NCI-H2029 (cell line): ENCODE results near the gene DAPP1.
A peak's percentile ranks its signal among the peaks of the same experiment; 100 is the strongest.

Source experiments
- DNase-seq: peaks from one replicate; lab custom pipeline; 2025; lab: John Stamatoyannopoulos, UW

Gene DAPP1

DNA sequence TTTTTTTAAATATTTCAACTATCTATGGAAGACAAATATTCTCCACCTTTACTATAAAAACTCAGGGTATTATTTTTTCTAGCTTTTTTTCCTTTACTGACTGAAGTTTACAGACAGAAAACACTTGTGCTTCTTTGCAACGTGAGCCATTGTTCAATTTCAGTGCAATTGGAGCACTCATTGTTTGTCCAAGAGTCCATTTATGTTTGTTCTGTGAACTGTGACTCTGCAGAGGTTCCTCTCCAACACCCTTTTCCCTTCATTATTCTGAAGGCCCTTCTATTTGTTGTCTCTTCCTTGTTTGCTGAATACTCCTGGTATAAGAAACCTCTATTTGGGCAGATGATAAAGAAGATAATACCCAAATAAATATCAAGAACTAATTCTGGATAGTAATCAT is 37.4 kb downstream of the DAPP1 start:
- peak; percentile 61 for DNase-seq

DNA sequence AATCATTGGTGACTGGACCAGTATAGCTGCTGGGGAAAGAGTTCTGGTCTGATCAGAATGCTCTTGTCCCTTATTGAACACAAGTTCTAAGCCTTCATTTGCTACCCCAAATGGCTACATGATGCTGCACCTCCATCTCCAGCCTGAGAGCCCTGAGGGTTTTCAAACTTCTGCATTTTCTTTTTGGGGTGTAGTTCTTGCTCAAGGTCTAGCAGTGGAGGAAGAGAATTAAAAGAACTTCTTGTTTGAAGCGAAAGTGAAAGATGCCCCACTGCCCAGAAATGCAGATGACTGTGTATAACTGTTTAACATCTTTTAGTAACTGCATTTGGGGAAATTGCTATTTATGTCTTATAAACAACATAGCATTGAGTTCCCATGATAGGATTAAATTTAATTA is 39.1 kb downstream of the DAPP1 start:
- no peak for DNase-seq

GRCh38 chr4:99856166-99856565 is 39.5 kb downstream of the DAPP1 start:
- DNase-seq: no peak

- DNase-seq: no peak
These were observed 40.7 kb downstream of the DAPP1 start for GRCh38 chr4:99857307-99857706.

GRCh38 chr4:99859618-99860017 is 43.0 kb downstream of the DAPP1 start:
- peak; percentile 60 for DNase-seq

DNA sequence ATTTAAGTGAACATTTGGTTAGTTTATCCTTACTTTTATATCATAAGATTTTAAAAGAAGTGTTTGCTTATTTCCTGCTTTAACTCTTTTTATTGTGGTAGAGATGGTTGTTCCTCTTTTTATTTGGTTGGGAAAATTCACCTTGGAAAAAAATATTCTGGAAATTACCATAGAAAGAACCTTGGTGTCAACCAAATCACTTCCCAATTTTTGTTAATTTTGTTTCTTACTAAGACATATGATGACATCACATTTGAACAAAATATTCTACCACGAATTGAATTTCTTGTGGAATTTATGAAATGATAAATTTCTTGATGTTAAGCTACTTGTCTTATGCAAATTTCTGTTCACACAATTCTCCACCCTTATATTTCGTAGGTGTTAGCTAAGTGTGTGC is 43.9 kb downstream of the DAPP1 start:
- no peak for DNase-seq

DNA sequence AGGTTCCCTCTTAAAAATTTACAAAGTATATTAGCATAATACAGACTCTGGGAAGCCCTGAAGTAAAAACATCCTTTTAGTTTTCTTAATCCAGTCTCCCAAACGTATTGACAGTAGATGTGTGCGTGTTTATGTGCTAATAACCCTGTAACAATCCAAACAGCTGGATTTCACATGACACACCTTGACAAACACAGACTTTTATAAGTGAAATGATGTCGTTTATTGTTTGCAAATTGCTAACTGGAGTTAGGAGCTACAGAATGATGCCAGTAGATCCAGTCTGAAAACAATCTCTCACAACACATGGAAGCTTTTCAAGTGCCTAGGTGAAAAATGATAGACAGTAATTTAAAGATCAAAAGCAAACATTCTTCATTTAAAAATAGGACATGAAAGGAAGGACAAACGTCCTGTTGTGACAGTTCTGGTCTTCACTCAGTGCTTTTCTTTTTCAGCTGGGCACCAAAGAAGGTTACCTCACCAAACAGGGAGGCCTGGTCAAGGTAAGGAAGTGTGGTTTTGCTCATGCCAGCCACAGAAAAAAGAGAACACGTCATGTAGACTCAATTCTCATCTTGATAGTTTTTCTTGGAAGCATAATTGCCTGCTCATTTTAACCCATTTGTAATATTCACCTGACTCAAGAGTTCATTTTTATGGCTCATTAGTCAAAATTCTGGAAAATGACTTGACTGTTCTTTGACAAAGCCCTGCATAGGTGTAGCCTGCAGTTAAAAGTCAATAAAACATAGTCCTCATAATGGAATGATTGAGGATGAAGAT is 44.7 kb downstream of the DAPP1 start:
- DNase-seq: peak; percentile 63

DNA sequence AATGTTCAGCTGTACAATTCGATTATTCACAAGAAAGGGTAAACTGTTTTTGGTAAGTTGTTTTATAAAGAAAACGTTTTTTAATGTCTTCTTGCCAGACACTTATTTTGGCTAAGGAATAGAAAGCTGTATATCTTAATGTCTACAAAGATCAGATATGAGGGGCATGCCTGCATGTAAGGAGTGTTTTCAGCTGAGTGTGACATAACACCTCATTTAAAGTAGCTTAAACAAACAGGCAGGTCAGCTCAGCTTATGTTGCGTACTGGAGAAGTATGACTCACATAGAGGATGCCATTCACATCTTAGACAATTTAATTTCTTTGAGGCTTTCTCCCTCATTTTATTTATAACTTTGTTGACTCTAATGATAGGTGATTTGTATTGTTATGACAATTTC is 47.2 kb downstream of the DAPP1 start:
- DNase-seq: no peak

- no peak for DNase-seq
These were observed 51.5 kb downstream of the DAPP1 start for GRCh38 chr4:99868126-99868596.

- DNase-seq: no peak
These were observed 55.9 kb downstream of the DAPP1 start for GRCh38 chr4:99872570-99872969.

DNA sequence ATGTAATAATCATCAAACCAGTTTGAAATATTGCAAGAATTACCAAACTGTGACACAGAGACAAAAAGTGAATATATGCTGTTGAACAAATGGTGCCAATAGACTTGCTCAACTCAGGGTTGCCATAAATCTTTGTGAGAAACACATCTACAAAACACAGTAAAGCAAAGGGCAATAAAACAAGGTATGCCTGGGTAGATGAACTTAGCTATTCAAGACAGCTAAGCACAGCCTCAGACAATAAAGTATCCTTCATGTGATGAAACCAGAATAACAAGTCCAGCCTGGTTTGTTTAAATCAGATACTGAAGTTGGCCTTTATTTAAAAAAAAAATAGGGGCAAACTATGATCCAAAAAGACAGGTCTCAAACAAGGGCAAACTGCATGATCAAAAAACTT is 58.4 kb downstream of the DAPP1 start:
- no peak for DNase-seq

- no peak for DNase-seq
These were observed 60.3 kb downstream of the DAPP1 start for GRCh38 chr4:99876946-99877345.

DNA sequence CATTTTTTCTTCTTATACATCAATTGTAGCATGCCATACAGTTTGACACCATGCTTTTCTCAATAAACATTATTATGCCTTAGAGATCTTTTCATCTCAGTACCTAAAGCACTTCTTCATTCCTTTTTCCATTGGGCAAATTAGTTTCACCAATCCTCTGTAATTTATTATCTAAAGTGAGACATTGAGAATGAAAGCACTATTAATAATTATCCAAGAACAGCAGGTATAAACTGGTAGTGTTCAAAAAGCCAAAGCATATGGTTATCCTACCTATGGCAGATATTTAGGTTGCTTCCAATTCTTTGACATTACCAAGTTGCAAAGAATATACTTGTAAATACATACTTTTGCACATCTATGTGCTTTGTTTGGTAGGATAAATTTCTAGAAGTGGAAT is 62.0 kb downstream of the DAPP1 start:
- no peak for DNase-seq

DNA sequence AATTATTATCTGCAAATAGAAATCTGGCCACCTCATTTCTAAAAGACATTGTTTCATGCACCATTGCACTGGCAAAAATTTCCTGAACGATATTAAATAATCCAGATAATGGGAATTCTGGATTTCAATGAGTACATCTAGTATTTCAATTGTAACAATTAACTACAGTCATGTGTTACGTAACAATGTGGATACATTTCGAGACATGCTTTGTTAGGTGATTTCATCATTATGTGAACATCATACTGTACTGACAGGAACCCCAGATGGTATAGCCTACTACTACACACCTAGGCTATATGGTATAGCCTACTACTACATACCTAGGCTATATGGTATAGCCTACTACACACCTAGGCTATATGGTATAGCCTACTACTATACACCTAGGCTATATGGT is 62.8 kb downstream of the DAPP1 start:
- DNase-seq: no peak

- peak; percentile 20 for DNase-seq
These were observed 68.5 kb downstream of the DAPP1 start for GRCh38 chr4:99885063-99885664.

- DNase-seq: no peak
These were observed 69.1 kb downstream of the DAPP1 start for GRCh38 chr4:99885687-99886086.

DNA sequence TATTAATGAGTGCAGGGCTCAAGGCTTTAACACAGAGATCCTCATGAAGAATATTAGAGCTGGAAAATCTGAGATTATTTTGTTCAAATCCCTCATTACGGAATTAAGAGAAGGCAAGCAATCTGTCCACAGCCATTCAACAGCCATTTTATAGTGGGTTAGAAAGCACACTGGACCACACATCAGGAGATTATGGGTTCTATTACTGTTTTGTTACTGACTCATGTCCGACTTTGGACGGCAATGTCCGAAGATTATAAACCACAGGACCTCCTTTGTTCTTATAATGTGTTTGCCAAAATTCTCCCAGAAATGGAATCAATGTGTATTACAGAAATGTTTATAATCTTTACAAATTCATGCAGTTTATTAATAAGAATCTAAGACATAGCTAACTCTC is 69.5 kb downstream of the DAPP1 start:
- DNase-seq: no peak

GRCh38 chr4:99887837-99888236 is 71.2 kb downstream of the DAPP1 start:
- no peak for DNase-seq

GRCh38 chr4:99891351-99891750 is 74.7 kb downstream of the DAPP1 start:
- DNase-seq: no peak

DNA sequence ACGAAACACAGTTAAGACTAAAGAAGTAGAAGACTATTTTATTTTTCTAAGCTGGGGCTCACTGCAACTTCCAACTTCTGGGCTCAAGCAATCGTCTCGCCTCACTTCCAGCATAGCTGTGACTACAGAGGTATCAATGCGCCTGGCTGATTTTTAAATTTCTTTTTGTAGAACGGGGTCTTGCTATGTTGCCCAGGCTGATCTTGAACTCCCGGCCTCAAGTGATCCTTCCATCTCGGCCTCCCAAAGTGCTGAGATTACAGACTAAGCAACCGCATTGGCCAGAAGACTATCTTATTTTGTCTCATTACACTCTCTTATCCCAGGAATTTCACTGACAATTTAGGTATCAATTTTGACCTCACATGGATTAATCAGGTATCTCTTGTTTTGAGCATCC is 76.4 kb downstream of the DAPP1 start:
- no peak for DNase-seq

DNA sequence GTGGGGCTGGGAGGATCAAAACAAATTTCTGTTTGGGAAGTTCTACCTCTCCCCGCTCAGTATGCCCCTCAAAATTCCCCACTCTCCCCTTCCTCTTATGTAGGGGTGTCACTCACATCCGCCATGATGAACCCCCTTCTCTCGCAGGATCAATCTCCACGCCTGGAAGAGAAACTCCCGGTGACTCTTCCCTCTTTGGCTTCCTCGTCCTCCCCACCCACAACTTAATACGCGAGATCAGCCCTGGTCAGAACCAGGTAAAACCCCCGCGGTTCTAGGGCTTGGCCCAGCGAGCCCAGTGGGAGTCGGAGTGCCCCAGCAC is 77.2 kb downstream of the DAPP1 start:
- no peak for DNase-seq

DNA sequence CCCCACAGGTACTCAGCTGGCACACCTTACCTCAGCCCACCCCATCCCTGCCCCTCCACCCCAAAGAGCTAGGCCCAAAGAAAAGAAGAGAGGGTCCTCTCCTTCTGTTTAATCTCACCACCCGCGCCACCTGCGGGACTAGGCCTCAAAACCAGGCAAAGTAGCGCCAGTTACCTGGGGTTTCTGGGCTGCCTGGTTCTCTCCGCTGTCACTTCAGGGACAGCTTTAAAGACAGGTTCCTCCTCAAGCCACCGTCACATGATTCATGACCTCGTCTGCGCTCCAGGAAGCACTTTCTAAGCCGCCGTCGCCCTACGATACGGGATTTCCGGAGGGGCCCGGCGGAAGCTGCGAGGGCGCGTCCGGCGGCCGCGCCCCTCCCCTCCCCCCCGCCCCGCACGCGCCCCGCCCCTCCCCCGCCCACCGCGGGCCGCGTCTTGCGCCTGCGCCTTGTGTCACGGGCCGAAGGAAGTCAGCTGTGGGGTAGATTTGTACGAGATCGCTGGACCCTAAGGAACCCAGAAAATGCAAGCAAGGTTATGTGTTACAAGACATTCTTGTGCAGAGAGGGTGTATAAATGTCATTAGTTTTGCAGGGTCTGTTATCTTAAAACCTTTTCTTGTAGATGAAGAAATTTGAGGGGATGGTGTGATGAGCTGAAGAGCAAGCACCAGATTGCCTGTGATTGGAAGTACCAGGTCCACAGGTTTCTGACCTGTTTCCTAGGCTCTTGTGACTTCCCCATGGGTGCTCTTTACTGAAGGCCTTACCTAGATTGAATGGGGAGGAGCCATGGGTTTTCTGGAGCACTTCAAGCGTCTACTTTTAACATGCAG is 77.8 kb downstream of the DAPP1 start, which contains the start of gene LAMTOR3:
LAMTOR3 (minus strand) TSS at position 267 of the 837 bp plus-strand sequence. CDS start 464 bp downstream, outside the sequence.
- peak; percentile 92 for DNase-seq

- no peak for DNase-seq
These were observed 78.4 kb downstream of the DAPP1 start for GRCh38 chr4:99894998-99895397.
